Activated B cell treated with CpG ODN at 0.5 μM for 24 hours (primary cell): ENCODE results near the gene CCDC182. TPM values are rescaled to one million over a fixed set of nuclear protein-coding genes. Genes with fewer than 3 reads are reported as not detected.

Source experiments
- ATAC-seq: fragments of 200-7000 bp; cut with Tn5 transposase; one replicate; pipeline ENCODE4 v1.10.0; 2021; ENCODE audit warnings: low read depth, mild to moderate bottlenecking, moderate library complexity
- CTCF ChIA-PET: fragments of 350-600 bp; sonication (Branson Sonifier 250); formaldehyde crosslinking; loops from one replicate; lab custom pipeline; 2021; ENCODE audit warnings: antibody characterized with exemption; lab: Charles Lee
- POLR2A ChIA-PET: fragments of 350-600 bp; sonication (Branson Sonifier 250); formaldehyde crosslinking; loops from one replicate; lab custom pipeline; 2021; ENCODE audit warnings: antibody characterized with exemption; lab: Charles Lee
- DNase-seq: peaks from one replicate; pipeline ENCODE4 v3.0.0; 2022
- H3K27ac Mint-ChIP-seq: one replicate; pipeline ENCODE4 v1.8.0; 2020; ENCODE audit warnings: mixed read lengths
- H3K27me3 Mint-ChIP-seq: one replicate; pipeline ENCODE4 v1.8.0; 2021; ENCODE audit warnings: mixed read lengths
- H3K36me3 Mint-ChIP-seq: one replicate; pipeline ENCODE4 v1.8.0; 2021; ENCODE audit warnings: low read depth, mixed read lengths
- H3K4me1 Mint-ChIP-seq: one replicate; pipeline ENCODE4 v1.8.0; 2021; ENCODE audit warnings: mixed read lengths
- H3K4me3 Mint-ChIP-seq: one replicate; pipeline ENCODE4 v1.8.0; 2020; ENCODE audit warnings: mild to moderate bottlenecking, mixed read lengths
- H3K9me3 Mint-ChIP-seq: one replicate; pipeline ENCODE4 v1.8.0; 2020; ENCODE audit warnings: mixed read lengths
- CTCF ChIP-seq: fragments of 200-600 bp; IDR thresholded peaks from one replicate; pipeline ENCODE4 v1.8.0; 2022; ENCODE audit warnings: antibody characterized with exemption, mild to moderate bottlenecking
- intact Hi-C: fragments of 100-400 bp; cut with micrococcal nuclease; formaldehyde crosslinking; loops from one replicate; pipeline ENCODE4 v1.15.1; 2024
- total RNA-seq: library from RNA; stranded (reverse); gene quantifications from 2 replicates; pipeline ENCODE4 v1.2.3, GENCODE V29; 2022

Gene CCDC182
- total RNA-seq, 1 donor from 2014 or later = not detected

- no peak overlapping the region for H3K4me3 Mint-ChIP-seq
- no peaks in the 10 kb centered on the region for H3K9me3 Mint-ChIP-seq
- no peak overlapping the region for H3K27ac Mint-ChIP-seq
- H3K36me3 Mint-ChIP-seq = no peaks in the 10 kb centered on the region
- ChIA-PET CTCF (interaction anchor here (1.6 kb wide), 1 partner anchor 32 kb away, joined by 3 read pairs; no protein-coding TSS in a partner anchor), POLR2A (no interaction called here)
- ATAC-seq (no peak), DNase-seq (no peak)
- no peak for TF ChIP-seq CTCF
- intact Hi-C loops = no loop called here
- H3K4me1 Mint-ChIP-seq = no peaks in the 10 kb centered on the region
- peaks cover 6% of the 10 kb centered on the region for H3K27me3 Mint-ChIP-seq
Measured at GRCh38 chr17:57752031-57752905, 7.2 kb upstream of the CCDC182 start.

- intact Hi-C loops = no loop called here
- no peak for TF ChIP-seq CTCF
- H3K36me3 Mint-ChIP-seq = no peaks in the 10 kb centered on the region
- ChIA-PET CTCF (interaction anchor here (1.1 to 1.6 kb wide), 2 partner anchors 33 to 507 kb away, joined by 3 to 4 read pairs; no protein-coding TSS in a partner anchor), POLR2A (no interaction called here)
- H3K4me3 Mint-ChIP-seq = no peak overlapping the region
- no peaks in the 10 kb centered on the region for H3K4me1 Mint-ChIP-seq
- DNase-seq (no peak), ATAC-seq (no peak)
- H3K9me3 Mint-ChIP-seq = no peaks in the 10 kb centered on the region
- peaks cover 7% of the 10 kb centered on the region for H3K27me3 Mint-ChIP-seq
- no peak overlapping the region for H3K27ac Mint-ChIP-seq
Measured at GRCh38 chr17:57751348-57751971, 6.4 kb upstream of the CCDC182 start.

GRCh38 chr17:57750895-57751294 lies 5.8 kb upstream of the CCDC182 start:
- Mint-ChIP-seq H3K36me3 (no peaks in the 10 kb centered on the region), H3K4me1 (no peaks in the 10 kb centered on the region), H3K9me3 (no peaks in the 10 kb centered on the region), H3K27ac (no peak overlapping the region), H3K27me3 (peaks cover 7% of the 10 kb centered on the region), H3K4me3 (no peak overlapping the region)
- ChIA-PET CTCF (interaction anchor here (1.1 to 1.6 kb wide), 2 partner anchors 33 to 507 kb away, joined by 3 to 4 read pairs; no protein-coding TSS in a partner anchor), POLR2A (no interaction called here)
- ATAC-seq (no peak), DNase-seq (no peak)
- no peak for TF ChIP-seq CTCF
- intact Hi-C loops = no loop called here

DNA sequence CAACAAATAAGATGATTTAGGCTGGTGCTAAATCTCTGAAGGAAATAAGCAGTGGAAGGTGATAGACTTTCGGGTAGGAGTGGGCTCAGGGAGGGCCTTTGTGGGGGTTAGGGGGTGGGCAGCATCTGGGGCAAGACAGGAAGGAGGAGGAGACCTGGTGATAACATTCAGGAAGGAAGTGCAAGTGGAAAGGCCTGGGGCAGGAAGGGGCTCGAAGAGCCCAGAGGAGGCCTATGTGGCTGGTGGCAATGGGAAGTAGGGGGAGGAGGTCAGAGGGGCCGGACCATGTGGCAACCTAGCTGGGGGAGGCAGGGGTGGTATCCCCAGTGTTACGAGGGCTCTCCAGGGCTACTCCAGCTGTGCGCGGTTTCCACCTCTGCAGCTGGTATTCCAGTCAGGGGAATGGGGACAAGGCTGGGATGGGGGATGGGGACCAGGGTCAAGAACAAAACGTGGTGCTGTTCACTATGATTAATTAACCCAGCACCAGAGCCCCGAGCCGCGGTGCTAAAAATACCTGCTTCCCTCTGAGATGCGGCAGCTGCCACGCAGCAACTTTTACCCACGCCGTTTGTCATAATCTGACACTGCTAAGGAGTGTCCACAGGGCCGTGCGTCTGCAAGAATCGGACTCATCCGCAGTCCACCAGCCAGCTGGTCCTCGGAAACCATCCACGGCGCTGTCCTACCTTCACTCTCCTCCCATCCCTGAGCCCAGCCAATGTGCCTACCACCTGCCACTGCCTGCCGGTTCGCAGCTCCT lies 5.2 kb upstream of the CCDC182 start:
- no peak for TF ChIP-seq CTCF
- no peak for ATAC-seq
- no peak for DNase-seq
- Mint-ChIP-seq H3K27me3 (peaks cover 7% of the 10 kb centered on the region), H3K27ac (no peak overlapping the region), H3K4me1 (peaks cover 2% of the 10 kb centered on the region), H3K36me3 (no peaks in the 10 kb centered on the region), H3K9me3 (no peaks in the 10 kb centered on the region), H3K4me3 (no peak overlapping the region)
- intact Hi-C loops = no loop called here
- ChIA-PET CTCF (interaction anchor here (1.1 to 1.2 kb wide), 2 partner anchors 152 to 506 kb away, joined by 4 read pairs; no protein-coding TSS in a partner anchor), POLR2A (no interaction called here)
